Germinal center (tissue), 1 donor: ENCODE data around the gene CLP1.
"Not testable (repeated sequence)": the region's sequence is repeated elsewhere in the genome, so short reads cannot be mapped to it uniquely, and the experiment has no call there.

Experiments
- DNase-seq: peaks from one replicate; pipeline ENCODE4 v3.0.0; 2012; ENCODE audit warnings: mixed read lengths, low spot score

The CLP1 gene

GRCh38 chr11:57641011-57641807 lies 16.4 kb upstream of the CLP1 start:
- DNase-seq, result no peak

GRCh38 chr11:57643802-57644201 lies 13.8 kb upstream of the CLP1 start:
- no peak for DNase-seq

- peak; percentile 86 for DNase-seq
Observed at GRCh38 chr11:57644748-57645688, 12.5 kb upstream of the CLP1 start.

GRCh38 chr11:57645689-57646085 lies 11.9 kb upstream of the CLP1 start:
- no peak for DNase-seq

GRCh38 chr11:57646194-57646798 lies 11.3 kb upstream of the CLP1 start:
- no peak for DNase-seq

- DNase-seq, result no peak
Observed at GRCh38 chr11:57646799-57647303, 10.7 kb upstream of the CLP1 start.

GRCh38 chr11:57647372-57647771 lies 10.2 kb upstream of the CLP1 start:
- DNase-seq, result no peak

- no peak for DNase-seq
Observed at GRCh38 chr11:57647960-57648800, 9.4 kb upstream of the CLP1 start.

GRCh38 chr11:57648801-57649735 lies 8.5 kb upstream of the CLP1 start:
- no peak for DNase-seq

GRCh38 chr11:57649826-57650738 lies 7.5 kb upstream of the CLP1 start, which contains the start of gene YPEL4:
Gene YPEL4, minus strand, starts transcription at chr11:57649912. Its CDS starts 2,805 bp downstream, at chr11:57647107.
- no peak for DNase-seq

GRCh38 chr11:57650739-57651090 lies 6.8 kb upstream of the CLP1 start:
- DNase-seq, result no peak

GRCh38 chr11:57651408-57651807 lies 6.2 kb upstream of the CLP1 start:
- DNase-seq, result no peak

GRCh38 chr11:57652230-57652629 lies 5.3 kb upstream of the CLP1 start:
- not testable (repeated sequence) for DNase-seq

- DNase-seq, result no peak
Observed at GRCh38 chr11:57652662-57653061, 4.9 kb upstream of the CLP1 start.

GRCh38 chr11:57653163-57653562 lies 4.4 kb upstream of the CLP1 start:
- DNase-seq, result no peak

- no peak for DNase-seq
Observed at GRCh38 chr11:57656885-57657193, 723 bp upstream of the CLP1 start.

- no peak for DNase-seq
Observed at GRCh38 chr11:57658023-57658361, 430 bp downstream of the CLP1 start.

- no peak for DNase-seq
Observed at GRCh38 chr11:57659669-57660068, 2.1 kb downstream of the CLP1 start.

- no peak for DNase-seq
Observed at GRCh38 chr11:57662893-57663292, 5.3 kb downstream of the CLP1 start.

- no peak for DNase-seq
Observed at GRCh38 chr11:57663975-57664374, 6.4 kb downstream of the CLP1 start.
